SU-DHL-6 (cell line): ENCODE data around the gene SAP30L.

Source experiments
- CTCF ChIP-seq: fragments of 200-600 bp; sonication (generic); IDR thresholded peaks from one replicate; pipeline ENCODE4 v1.5.1; 2017; ENCODE audit warnings: antibody characterized with exemption, mild to moderate bottlenecking, low read length, moderate library complexity; ENCODE audit not compliant: insufficient read depth, poor library complexity, severe bottlenecking
- EZH2phosphoT487 ChIP-seq: fragments of 200-600 bp; sonication (generic), shearing (Covaris generic); conservative IDR thresholded peaks from 2 replicates; pipeline ENCODE4 v1.6.1; 2018; ENCODE audit warnings: mild to moderate bottlenecking, antibody characterized with exemption, low read length, moderate library complexity, mixed read lengths

- TF ChIP-seq CTCF (no peak), EZH2phosphoT487 (no peak)
Observed at GRCh38 chr5:154401931-154402330, 43.9 kb upstream of the SAP30L start.
